SK-N-SH (cell line): ENCODE results near the gene TMEM97.

Experiments used
- CTCF ChIP-seq: fragments of 200-600 bp; sonication (generic); IDR thresholded peaks from 2 replicates; pipeline ENCODE4 v1.6.1; 2017; ENCODE audit warnings: antibody characterized with exemption, mild to moderate bottlenecking, moderate library complexity
- ZBTB33 ChIP-seq: IDR thresholded peaks from 2 replicates; pipeline ENCODE4 v1.4.0; 2012; ENCODE audit warnings: low read depth, borderline replicate concordance

- TF ChIP-seq CTCF (no peak), ZBTB33 (no peak)
These were observed 7.1 kb downstream of the TMEM97 start for GRCh38 chr17:28326114-28326513.
